Right hindlimb (tissue), 1 donor: ENCODE results near the gene PROM1.

Source experiments
- DNase-seq: peaks from one replicate; pipeline ENCODE4 v3.0.0-alpha.2; 2018

The PROM1 gene

DNA sequence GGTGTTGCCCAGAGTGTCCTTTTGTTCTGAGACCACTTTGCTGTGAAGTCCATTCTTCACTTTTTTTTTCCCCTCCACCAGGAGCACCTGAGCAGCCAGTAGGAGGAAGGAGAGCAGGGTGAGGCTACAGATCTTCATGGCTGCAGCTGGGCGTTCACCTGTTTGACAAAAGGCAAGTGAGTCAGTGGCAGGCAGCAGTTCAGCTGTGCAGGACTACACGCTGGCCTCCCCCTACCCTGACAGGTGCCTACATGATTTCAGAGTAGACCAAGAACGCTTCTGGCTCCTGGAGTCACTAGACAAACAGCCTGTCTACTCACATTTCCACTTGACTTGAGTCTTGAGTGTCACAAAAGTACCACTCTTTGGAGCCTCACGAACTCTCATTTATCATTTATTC, 147.3 kb downstream of the PROM1 start:
- no peak for DNase-seq

DNA sequence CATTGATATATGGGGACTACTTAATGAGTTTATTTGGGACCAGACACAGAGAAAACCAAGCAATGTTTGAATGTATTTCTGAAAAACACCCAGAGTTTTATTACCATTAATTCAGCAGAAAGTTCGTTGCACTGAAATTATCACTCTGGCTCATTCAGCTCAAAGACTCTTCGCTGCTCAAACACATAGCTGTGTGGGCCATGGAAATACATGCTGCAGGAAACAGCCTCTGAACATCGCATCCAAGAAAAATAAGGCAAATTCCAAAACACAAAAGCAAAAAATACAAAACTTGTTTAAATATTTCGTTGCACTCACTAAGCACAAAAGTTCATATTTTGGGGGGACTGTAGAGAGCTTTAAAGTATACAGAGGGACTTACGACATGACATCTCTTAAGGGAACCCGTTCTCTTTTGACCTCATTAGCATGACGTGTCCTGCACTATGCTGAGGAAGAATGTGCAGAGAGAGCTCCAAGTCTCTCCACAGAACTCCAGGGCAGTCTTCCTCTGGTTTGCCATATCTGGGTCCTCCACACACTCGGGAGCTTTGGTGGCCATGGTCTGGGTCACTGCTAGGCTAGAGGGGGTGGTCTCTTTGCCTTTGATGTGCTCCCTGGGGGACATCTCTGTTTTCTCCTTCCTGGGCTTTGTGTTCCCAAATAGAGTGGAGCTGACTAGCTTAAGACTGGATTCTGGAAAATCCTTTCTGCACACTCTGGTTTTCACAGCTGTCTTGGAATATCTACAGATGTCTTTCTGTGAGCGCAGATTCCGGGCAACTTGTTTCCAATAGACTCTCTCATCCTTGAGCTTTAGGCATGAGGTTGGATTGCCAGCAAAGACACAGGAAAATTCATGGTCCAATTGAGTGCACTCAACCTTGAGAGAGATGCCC, 148.1 kb downstream of the PROM1 start:
- no peak for DNase-seq

GRCh38 chr4:15934259-15934658, 149.6 kb downstream of the PROM1 start:
- no peak for DNase-seq

- no peak for DNase-seq
Observed at GRCh38 chr4:15931451-15932210, 152.2 kb downstream of the PROM1 start.

DNA sequence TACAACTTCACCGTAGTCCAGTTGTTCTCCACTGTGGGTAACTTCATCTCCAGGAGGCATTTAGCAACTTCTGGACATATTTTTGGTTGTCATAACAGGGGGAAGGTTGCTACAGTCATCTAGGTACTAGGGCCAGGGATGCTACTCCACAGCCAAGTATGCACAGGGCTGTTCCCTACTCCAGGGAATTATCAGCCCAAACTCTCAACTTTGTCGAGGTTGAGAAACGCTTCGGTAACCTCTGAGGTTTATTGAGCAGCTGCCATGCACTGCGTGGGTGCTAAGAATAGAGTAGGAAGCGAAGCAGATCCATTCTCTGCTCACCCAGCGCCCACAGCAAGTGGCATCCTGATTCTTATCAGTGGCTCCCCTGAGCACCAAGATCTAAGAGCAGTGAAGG, 153.5 kb downstream of the PROM1 start:
- no peak for DNase-seq

DNA sequence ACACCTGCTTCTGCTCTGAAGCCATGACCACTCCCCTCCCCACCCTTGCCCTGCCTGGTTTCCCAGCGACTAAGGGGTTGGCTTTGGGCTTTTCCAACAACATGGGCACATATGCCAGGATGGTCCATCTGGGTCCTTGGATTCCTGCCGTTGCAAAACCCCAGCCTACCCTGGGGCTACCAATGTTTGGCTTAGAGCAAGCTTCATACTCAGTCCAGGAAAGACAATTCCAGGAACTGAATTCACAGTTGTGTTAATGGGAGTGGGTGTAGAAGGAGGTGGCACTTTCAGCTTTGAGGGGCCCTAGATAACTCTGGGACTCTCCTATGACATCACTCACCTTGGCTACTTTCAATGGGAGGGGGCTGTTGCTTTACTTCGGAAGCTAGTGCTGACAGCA, 154.3 kb downstream of the PROM1 start:
- DNase-seq = no peak

DNA sequence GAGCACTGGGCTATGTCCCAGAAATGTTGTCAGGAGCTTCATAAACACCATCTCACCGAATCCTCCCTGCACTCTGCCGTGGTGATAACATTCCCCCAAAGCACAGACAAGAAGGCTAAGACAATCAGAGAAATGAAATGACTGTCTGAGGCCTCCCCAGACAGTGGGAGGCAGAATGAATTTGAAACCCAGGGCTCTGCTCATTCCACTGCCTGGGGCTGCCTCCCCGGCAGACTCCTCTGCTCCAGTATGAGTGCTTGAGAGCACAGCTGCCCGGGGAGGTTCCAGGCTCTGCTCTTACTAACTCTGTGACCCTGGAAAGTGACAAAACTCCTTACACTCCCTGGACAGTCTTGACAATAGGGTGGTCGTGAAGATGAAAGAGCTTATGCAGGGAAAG, 154.9 kb downstream of the PROM1 start:
- DNase-seq = no peak

DNA sequence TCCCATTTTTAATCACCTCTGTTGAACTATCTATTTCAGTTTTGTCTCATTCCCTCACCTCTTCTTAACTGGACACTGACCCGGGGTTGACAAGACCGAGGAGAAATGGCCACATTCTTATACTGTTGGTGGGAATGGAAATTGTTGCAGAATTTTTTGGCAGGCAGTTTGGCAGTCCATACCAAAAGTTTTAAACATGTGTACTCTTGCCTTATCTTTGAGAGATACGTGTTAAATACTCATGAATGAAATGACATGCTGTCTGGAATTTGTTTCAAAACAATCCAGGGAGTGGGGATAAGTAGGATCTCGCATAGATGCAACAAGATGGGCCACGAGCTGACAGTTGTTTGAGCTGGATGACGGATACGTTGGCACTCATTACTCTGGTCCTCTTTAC, 157.3 kb downstream of the PROM1 start:
- DNase-seq = no peak

DNA sequence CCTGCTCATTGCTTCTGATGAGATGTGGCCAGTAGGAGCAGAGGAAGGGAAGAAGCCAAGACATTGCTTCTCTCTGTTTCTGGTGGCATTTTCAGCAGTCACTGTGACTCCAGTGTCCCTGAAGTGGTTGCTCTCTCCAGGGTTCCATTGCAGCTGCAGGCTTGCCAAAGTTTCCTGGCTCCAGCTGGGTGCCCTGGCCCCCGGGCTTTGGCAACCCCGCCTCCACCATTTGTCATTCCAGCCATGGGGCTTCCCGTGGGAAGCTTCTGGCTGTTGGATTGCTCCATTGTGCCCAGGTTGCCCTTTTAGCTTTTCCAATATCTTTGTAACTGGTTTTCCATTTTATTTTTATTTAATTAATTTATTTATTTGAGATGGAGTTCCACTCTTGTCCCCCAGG, 158.0 kb downstream of the PROM1 start:
- DNase-seq = no peak

- DNase-seq = no peak
Observed at GRCh38 chr4:15921592-15921932, 162.3 kb downstream of the PROM1 start.

DNA sequence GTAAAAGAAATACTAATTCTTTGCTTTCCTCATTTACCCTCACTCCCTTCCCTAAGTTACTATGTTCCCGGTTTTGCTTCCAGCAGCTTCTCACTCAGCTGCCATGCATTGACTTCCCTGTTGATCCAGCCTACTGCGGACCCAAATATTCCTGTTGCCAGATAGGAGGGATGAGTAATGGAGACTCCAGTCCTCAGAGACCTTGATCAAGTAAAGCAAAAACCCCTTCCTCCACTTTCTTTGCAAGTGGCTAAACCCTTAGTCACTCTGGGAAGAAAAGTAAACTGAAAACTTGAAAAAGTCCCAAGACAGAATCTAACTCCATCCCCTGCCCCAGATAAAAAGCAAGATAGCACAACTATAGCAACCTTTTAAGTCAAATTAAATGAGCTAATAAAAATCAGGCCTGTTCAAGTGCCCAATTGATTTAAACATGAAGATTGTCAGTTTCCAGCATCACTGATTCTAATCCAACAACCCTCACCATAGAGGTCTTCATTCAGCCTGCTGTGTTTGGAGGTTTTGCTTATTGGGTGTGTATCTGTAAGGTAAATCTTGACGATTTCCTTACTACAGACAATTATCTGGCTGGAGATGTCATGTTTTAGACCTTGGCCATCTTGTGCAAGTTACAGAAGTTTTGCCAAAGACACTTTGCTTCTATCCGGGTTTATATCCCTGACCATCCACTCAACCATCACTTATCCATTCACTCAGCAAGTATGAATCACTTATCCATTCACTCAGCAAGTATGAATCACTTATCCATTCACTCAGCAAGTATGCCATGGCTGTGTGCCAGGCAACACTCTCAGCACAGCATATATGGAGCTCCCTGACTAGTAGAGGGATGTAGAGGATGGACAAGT, 162.9 kb downstream of the PROM1 start:
- no peak for DNase-seq

- no peak for DNase-seq
Observed at GRCh38 chr4:15918484-15919129, 165.2 kb downstream of the PROM1 start.
